Measurements from ENCODE around the gene SORBS1.
A peak's percentile ranks its signal among the peaks of the same experiment; 100 is the strongest.

Gene SORBS1

DNA sequence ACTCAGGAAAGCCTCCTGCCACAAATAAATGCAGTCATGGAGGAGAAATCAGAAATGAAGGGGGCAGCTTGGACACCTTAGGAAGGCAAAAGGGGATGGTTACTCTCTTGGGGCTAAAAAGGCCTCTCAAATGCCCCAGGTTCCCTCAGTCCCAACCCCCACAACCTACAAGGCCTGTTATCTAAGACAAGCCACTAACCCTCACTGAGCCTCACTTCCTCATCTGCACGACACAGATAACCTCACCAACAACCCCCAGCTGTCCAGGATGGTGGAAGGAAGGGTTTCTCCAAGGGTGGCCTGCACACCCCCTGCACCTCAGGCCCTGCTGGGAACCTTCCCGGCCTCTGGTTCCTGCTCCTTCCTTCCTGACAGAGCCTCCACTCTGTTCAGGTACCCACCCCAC lies 29.2 kb downstream of the SORBS1 start:
- TF ChIP-seq, protein P1, sequence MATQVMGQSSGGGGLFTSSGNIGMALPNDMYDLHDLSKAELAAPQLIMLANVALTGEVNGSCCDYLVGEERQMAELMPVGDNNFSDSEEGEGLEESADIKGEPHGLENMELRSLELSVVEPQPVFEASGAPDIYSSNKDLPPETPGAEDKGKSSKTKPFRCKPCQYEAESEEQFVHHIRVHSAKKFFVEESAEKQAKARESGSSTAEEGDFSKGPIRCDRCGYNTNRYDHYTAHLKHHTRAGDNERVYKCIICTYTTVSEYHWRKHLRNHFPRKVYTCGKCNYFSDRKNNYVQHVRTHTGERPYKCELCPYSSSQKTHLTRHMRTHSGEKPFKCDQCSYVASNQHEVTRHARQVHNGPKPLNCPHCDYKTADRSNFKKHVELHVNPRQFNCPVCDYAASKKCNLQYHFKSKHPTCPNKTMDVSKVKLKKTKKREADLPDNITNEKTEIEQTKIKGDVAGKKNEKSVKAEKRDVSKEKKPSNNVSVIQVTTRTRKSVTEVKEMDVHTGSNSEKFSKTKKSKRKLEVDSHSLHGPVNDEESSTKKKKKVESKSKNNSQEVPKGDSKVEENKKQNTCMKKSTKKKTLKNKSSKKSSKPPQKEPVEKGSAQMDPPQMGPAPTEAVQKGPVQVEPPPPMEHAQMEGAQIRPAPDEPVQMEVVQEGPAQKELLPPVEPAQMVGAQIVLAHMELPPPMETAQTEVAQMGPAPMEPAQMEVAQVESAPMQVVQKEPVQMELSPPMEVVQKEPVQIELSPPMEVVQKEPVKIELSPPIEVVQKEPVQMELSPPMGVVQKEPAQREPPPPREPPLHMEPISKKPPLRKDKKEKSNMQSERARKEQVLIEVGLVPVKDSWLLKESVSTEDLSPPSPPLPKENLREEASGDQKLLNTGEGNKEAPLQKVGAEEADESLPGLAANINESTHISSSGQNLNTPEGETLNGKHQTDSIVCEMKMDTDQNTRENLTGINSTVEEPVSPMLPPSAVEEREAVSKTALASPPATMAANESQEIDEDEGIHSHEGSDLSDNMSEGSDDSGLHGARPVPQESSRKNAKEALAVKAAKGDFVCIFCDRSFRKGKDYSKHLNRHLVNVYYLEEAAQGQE (IDR thresholded peaks at IDR 0.05; ENCODE audit: insufficient replicate concordance, low read depth): no peak
- TF ChIP-seq CTCF (IDR thresholded peaks at IDR 0.05; ENCODE audit: insufficient read depth, low read length) (no peak), GABPA (IDR thresholded peaks at IDR 0.05; ENCODE audit: low read depth) (no peak), POLR2AphosphoS5 (IDR thresholded peaks at IDR 0.05; ENCODE audit: low read depth) (peak; percentile 68), SPI1 (IDR thresholded peaks at IDR 0.05; ENCODE audit: borderline replicate concordance, low read depth) (peak; percentile 88)
- peak overlapping the region; percentile 29 for H3K27ac ChIP-seq (replicated peaks)
- H3K4me3 ChIP-seq (replicated peaks; ENCODE audit: insufficient read depth, low read length): no peak overlapping the region
- DNase-seq (ENCODE audit: low read depth in 1 of 2, low spot score in 1 of 2): peak; percentile 17 to 64
- H3K27me3 ChIP-seq (ENCODE audit: insufficient read depth, poor library complexity, severe bottlenecking): no peaks in the 10 kb centered on the region

DNA sequence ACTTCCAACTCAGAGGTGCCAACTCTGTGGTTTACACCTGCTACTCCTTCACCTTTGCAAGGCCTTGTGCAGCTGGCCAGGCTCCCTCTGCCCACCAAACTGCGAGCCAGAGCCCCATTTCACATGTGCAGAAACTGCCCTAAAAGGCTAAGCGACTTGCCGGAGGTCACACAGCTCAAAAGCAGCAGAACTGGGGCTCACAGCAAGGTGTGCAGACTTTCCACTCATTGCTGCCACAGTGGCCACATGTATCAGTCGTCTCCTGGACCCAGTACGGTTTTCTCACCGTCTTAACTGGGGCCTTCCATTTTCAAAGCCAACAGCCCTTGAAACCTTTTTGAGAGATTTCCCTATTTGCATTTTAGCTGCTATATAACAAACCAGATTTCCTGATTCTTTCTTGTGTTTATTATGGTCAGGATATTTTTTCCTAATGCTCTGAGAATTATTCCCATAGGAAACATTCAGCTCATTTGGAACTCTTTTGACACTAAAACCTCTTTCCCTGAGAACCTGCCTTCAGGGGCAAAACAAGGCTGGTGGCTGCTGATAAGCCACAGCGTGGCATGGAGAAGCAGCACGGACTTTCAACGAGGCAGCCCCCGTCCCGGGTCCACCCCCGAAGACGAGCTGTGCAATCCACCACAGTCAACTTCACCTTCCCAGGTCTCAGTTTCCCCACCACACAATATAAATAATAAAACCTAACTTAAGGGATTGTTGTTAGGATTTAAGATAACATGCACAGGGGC lies 29.9 kb downstream of the SORBS1 start:
- Histone ChIP-seq H3K4me3 (replicated peaks; ENCODE audit: insufficient read depth, low read length) (no peak overlapping the region), H3K27me3 (ENCODE audit: insufficient read depth, poor library complexity, severe bottlenecking) (no peaks in the 10 kb centered on the region), H3K27ac (replicated peaks) (no peak overlapping the region; the same call in 1 of the 2 replicates)
- DNase-seq (ENCODE audit: low read depth in 1 of 2, low spot score in 1 of 2): no peak
- no peak for TF ChIP-seq POLR2AphosphoS5 (IDR thresholded peaks at IDR 0.05; ENCODE audit: low read depth)
- TF ChIP-seq, protein P1 (IDR thresholded peaks at IDR 0.05; ENCODE audit: insufficient replicate concordance, low read depth): no peak
- no peak for TF ChIP-seq SPI1 (IDR thresholded peaks at IDR 0.05; ENCODE audit: borderline replicate concordance, low read depth)
- no peak for TF ChIP-seq CTCF (IDR thresholded peaks at IDR 0.05; ENCODE audit: insufficient read depth, low read length)
- no peak for TF ChIP-seq GABPA (IDR thresholded peaks at IDR 0.05; ENCODE audit: low read depth)

- Histone ChIP-seq H3K4me3 (replicated peaks; ENCODE audit: insufficient read depth, low read length) (no peak overlapping the region), H3K27ac (replicated peaks) (no peak overlapping the region), H3K27me3 (ENCODE audit: insufficient read depth, poor library complexity, severe bottlenecking) (no peaks in the 10 kb centered on the region)
- no peak for DNase-seq (ENCODE audit: low read depth in 1 of 2, low spot score in 1 of 2)
- TF ChIP-seq SPI1 (IDR thresholded peaks at IDR 0.05; ENCODE audit: borderline replicate concordance, low read depth) (no peak), GABPA (IDR thresholded peaks at IDR 0.05; ENCODE audit: low read depth) (no peak), POLR2AphosphoS5 (IDR thresholded peaks at IDR 0.05; ENCODE audit: low read depth) (no peak), CTCF (IDR thresholded peaks at IDR 0.05; ENCODE audit: insufficient read depth, low read length) (no peak)
- TF ChIP-seq, protein P1 (IDR thresholded peaks at IDR 0.05; ENCODE audit: insufficient replicate concordance, low read depth): no peak
Observed at GRCh38 chr10:95530561-95530960, 30.6 kb downstream of the SORBS1 start.
